Right cardiac atrium (tissue), 5 donors: ENCODE data around the gene HOXA6. TPM values are rescaled to one million over a fixed set of nuclear protein-coding genes. Genes with fewer than 3 reads are reported as not detected.

ENCODE experiments used
- ATAC-seq, 2 donors: fragments of 200-7000 bp; cut with Tn5 transposase; one replicate each; pipeline versions ENCODE4 v1.8.0 to v1.9.1; 2020; ENCODE audit warnings: moderate library complexity in 2 of 2, mild to moderate bottlenecking in 1 of 2
- DNase-seq, 3 donors: peaks; one replicate each; pipeline ENCODE4 v3.0.0-alpha.2; 2020
- H3K27ac ChIP-seq: one replicate; pipeline ENCODE4 v1.5.1; 2013; ENCODE audit warnings: mild to moderate bottlenecking, low read length, control low read depth, moderate library complexity
- H3K27me3 ChIP-seq: one replicate; pipeline ENCODE4 v1.6.1; 2013; ENCODE audit not compliant: control insufficient read depth, insufficient read depth
- H3K4me1 ChIP-seq: one replicate; pipeline ENCODE4 v1.6.1; 2013; ENCODE audit warnings: low read length; ENCODE audit not compliant: control insufficient read depth, insufficient read depth
- H3K4me3 ChIP-seq: one replicate; pipeline ENCODE4 v1.5.1; 2013; ENCODE audit warnings: low read length, control low read depth
- H3K9me3 ChIP-seq: one replicate; pipeline ENCODE4 v1.6.1; 2013; ENCODE audit warnings: low read length; ENCODE audit not compliant: control insufficient read depth
- WGBS: extraction: QIAGEN DNeasy Blood & Tissue Kit; methylation state at CpG from one replicate; pipeline ENCODE4 v1.1.7; 2013; 5-methylcytosine and 5-hydroxymethylcytosine counted together
- intact Hi-C, 4 donors: fragments of 100-400 bp; cut with DNase I; formaldehyde crosslinking; loops; one replicate each; pipeline versions ENCODE4 v1.11.0 to v1.14.0; 2022 to 2023
- polyA plus RNA-seq: library from polyadenylated mRNA; stranded (reverse); fragments of 200-250 nt; gene quantifications from one replicate; pipeline ENCODE4 v1.2.3, GENCODE V29; 2013
- total RNA-seq, 4 donors: library from RNA; stranded (reverse); fragmentation: NEBNext Ultra II Directional; extraction: Animal tissue kit (Norgen Biotek cat#: 25700); gene quantifications; one replicate each; pipeline ENCODE4 v1.2.1, GENCODE V29; 2021
- donor health status: healthy with polysubstance abuse.
- donor health status: DM: no; HTN: yes; CAD: no.
- donor health status: DM: no; HTN: no; CAD: no.
- donor health status: DM: no; HTN: yes; CAD: no; lungs with severe emphysema.
- donor health status: DM: yes; HTN: yes; CAD: no.

HOXA6 gene
- total and polyA plus RNA-seq, 5 donors: not detected

GRCh38 chr7:27171325-27171636, 23.7 kb upstream of the HOXA6 start:
- no peak for ATAC-seq
- H3K9me3 ChIP-seq: no peaks in the 10 kb centered on the region
- no peak overlapping the region for H3K27ac ChIP-seq
- H3K4me3 ChIP-seq: no peak overlapping the region
- intact Hi-C loops: no loop called here
- WGBS: 10% methylated on average over 8 of the region's 8 CpGs
- peak in 2 of 3 donors; percentile 33 for DNase-seq
- no peaks in the 10 kb centered on the region for H3K4me1 ChIP-seq
- no peaks in the 10 kb centered on the region for H3K27me3 ChIP-seq

- WGBS: 18% methylated on average over 11 of the region's 11 CpGs
- no peak for DNase-seq
- H3K27me3 ChIP-seq: no peaks in the 10 kb centered on the region
- no peak for ATAC-seq
- intact Hi-C loops: no loop called here
- no peak overlapping the region for H3K4me3 ChIP-seq
- H3K9me3 ChIP-seq: no peaks in the 10 kb centered on the region
- no peaks in the 10 kb centered on the region for H3K4me1 ChIP-seq
- no peak overlapping the region for H3K27ac ChIP-seq
Measured at GRCh38 chr7:27170426-27171324, 23.1 kb upstream of the HOXA6 start.

GRCh38 chr7:27169658-27170425, 22.3 kb upstream of the HOXA6 start:
- no peaks in the 10 kb centered on the region for H3K4me1 ChIP-seq
- H3K9me3 ChIP-seq: no peaks in the 10 kb centered on the region
- H3K4me3 ChIP-seq: no peak overlapping the region

GRCh38 chr7:27168265-27168947, 20.8 kb upstream of the HOXA6 start:
- DNase-seq: peak in 2 of 3 donors; percentile 13 to 40
- no peaks in the 10 kb centered on the region for H3K27me3 ChIP-seq
- intact Hi-C loops: loop anchor here in 2 of 4 donors (10.0 kb wide), 2 partner anchors 804 to 1284 kb away; no protein-coding TSS in a partner anchor
- WGBS: 24% methylated on average over 25 of the region's 25 CpGs
- no peak overlapping the region for H3K4me3 ChIP-seq
- H3K27ac ChIP-seq: no peak overlapping the region
- no peaks in the 10 kb centered on the region for H3K9me3 ChIP-seq
- H3K4me1 ChIP-seq: no peaks in the 10 kb centered on the region
- ATAC-seq: no peak

More at GRCh38 chr7:27169658-27170425, 22.3 kb upstream of the HOXA6 start:
- intact Hi-C loops: loop anchor here in 2 of 4 donors (10.0 kb wide), 2 partner anchors 805 to 1285 kb away; no protein-coding TSS in a partner anchor
- WGBS: 2% methylated on average over 45 of the region's 46 CpGs
- no peaks in the 10 kb centered on the region for H3K27me3 ChIP-seq
- H3K27ac ChIP-seq: no peak overlapping the region
- ATAC-seq: no peak
- peak in 1 of 3 donors; percentile 14 for DNase-seq

GRCh38 chr7:27167916-27168264, 20.3 kb upstream of the HOXA6 start:
- Histone ChIP-seq H3K4me1 (no peaks in the 10 kb centered on the region), H3K4me3 (no peak overlapping the region), H3K9me3 (no peaks in the 10 kb centered on the region), H3K27me3 (no peaks in the 10 kb centered on the region), H3K27ac (no peak overlapping the region)
- ATAC-seq (no peak), DNase-seq (peak in 1 of 3 donors; percentile 1)
- intact Hi-C loops: loop anchor here in 2 of 4 donors (10.0 kb wide), 2 partner anchors 803 to 1283 kb away; no protein-coding TSS in a partner anchor
- 32% methylated on average over 4 of the region's 4 CpGs for WGBS

GRCh38 chr7:27166531-27167505, 19.2 kb upstream of the HOXA6 start:
- no peak overlapping the region for H3K4me3 ChIP-seq
- H3K4me1 ChIP-seq: no peaks in the 10 kb centered on the region
- intact Hi-C loops: loop anchor here in 2 of 4 donors (10.0 kb wide), 2 partner anchors 802 to 1282 kb away; no protein-coding TSS in a partner anchor
- no peaks in the 10 kb centered on the region for H3K9me3 ChIP-seq
- 7% methylated on average over 50 of the region's 50 CpGs for WGBS
- no peaks in the 10 kb centered on the region for H3K27me3 ChIP-seq
- no peak overlapping the region for H3K27ac ChIP-seq
- peak in 2 of 3 donors; percentile 27 to 41 for DNase-seq
- no peak for ATAC-seq

- no peaks in the 10 kb centered on the region for H3K27me3 ChIP-seq
Measured at GRCh38 chr7:27165996-27166530, 18.5 kb upstream of the HOXA6 start.

GRCh38 chr7:27165089-27165995, 17.8 kb upstream of the HOXA6 start, which contains the start of gene HOXA9:
TSS of gene HOXA9 (minus strand) at chr7:27165537. CDS start at chr7:27165457, 80 bp downstream.
- 6% methylated on average over 82 of the region's 82 CpGs for WGBS
- Histone ChIP-seq H3K4me1 (no peaks in the 10 kb centered on the region), H3K27me3 (no peaks in the 10 kb centered on the region), H3K27ac (no peak within 1 kb of the TSS), H3K4me3 (no peak within 1 kb of the TSS), H3K9me3 (no peaks in the 10 kb centered on the region)
- DNase-seq (peak in 2 of 3 donors; percentile 60 to 70), ATAC-seq (no peak)
- intact Hi-C loops: loop anchor here in 2 of 4 donors (10.0 kb wide), 2 partner anchors 801 to 1281 kb away; no protein-coding TSS in a partner anchor

More at GRCh38 chr7:27165996-27166530, 18.5 kb upstream of the HOXA6 start:
- Histone ChIP-seq H3K9me3 (no peaks in the 10 kb centered on the region), H3K4me1 (no peaks in the 10 kb centered on the region), H3K4me3 (no peak overlapping the region), H3K27ac (no peak overlapping the region)
- ATAC-seq: no peak
- intact Hi-C loops: loop anchor here in 2 of 4 donors (10.0 kb wide), 2 partner anchors 801 to 1281 kb away; no protein-coding TSS in a partner anchor
- 7% methylated on average over 46 of the region's 46 CpGs for WGBS
- DNase-seq: peak in 1 of 3 donors; percentile 26
